GM12874 (cell line): ENCODE measurements around the gene STXBP6.

Experiments
- TF ChIP-seq, protein P1 (sequence below): IDR thresholded peaks from 2 replicates; pipeline ENCODE4 v1.5.1; 2011; ENCODE audit warnings: low read depth, mild to moderate bottlenecking, control low read depth, low read length, moderate library complexity; ENCODE audit not compliant: insufficient read depth

Gene STXBP6

GRCh38 chr14:25049568-25050268, at the start of gene STXBP6:
STXBP6 (minus strand) TSS chr14:25050147; CDS start chr14:24974818, 75,329 bp downstream.
- TF ChIP-seq, protein P1, sequence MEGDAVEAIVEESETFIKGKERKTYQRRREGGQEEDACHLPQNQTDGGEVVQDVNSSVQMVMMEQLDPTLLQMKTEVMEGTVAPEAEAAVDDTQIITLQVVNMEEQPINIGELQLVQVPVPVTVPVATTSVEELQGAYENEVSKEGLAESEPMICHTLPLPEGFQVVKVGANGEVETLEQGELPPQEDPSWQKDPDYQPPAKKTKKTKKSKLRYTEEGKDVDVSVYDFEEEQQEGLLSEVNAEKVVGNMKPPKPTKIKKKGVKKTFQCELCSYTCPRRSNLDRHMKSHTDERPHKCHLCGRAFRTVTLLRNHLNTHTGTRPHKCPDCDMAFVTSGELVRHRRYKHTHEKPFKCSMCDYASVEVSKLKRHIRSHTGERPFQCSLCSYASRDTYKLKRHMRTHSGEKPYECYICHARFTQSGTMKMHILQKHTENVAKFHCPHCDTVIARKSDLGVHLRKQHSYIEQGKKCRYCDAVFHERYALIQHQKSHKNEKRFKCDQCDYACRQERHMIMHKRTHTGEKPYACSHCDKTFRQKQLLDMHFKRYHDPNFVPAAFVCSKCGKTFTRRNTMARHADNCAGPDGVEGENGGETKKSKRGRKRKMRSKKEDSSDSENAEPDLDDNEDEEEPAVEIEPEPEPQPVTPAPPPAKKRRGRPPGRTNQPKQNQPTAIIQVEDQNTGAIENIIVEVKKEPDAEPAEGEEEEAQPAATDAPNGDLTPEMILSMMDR = no peak

DNA sequence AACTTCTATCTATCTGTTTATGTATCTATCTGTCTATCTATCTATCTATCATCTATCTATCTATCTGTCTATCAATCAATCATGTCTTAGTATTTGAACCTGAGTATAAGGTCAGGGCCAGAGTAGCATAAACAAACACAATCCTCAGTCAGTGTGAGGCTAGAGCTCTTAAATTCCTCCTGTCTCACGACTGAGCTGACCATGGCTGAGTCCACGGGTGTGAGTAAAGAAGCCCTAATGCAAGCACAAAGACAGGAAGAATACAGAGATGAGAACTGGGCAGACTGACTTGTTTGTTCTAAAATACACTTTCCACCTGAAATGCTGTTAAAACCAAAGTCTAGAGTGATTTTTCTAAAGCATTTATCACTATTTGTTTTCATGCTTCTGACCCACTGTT, 47.2 kb upstream of the STXBP6 start:
- TF ChIP-seq, protein P1 = no peak

DNA sequence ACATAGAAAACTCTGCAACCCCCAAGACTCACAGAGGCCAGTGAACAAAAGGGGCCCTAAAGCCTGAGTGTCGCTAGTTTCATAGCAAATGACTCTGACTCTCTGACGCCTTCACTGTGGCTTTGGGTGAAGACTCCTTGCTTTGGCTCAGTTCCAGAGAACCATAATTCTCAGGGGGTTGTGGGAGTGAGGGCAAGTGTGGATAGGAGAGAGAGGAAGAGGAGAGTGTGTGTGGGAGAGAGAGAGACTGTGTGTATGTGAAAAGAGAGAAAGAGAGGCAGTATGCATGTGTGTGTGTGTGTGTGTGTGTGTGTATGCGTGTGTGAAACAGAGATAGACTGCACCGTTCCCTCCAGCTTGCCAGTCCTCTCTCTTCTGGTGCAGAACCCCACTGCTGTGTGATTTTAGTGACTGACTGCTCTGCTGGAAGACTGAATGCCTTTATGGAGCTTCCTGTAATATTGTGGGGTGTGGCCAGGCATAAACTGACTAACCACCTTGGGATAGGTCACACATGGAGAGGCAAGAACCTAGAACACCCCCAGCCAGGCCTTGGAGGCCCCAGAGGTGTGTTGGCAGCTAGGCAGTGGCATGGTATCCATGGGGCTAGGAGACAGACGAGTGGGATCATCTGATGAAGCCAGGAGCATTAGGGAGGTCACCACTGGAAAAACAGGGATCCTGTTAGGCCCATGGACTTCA, 45.9 kb upstream of the STXBP6 start:
- TF ChIP-seq, protein P1 = no peak

- TF ChIP-seq, protein P1 = no peak
Measured at GRCh38 chr14:25094171-25094907, 44.4 kb upstream of the STXBP6 start.

DNA sequence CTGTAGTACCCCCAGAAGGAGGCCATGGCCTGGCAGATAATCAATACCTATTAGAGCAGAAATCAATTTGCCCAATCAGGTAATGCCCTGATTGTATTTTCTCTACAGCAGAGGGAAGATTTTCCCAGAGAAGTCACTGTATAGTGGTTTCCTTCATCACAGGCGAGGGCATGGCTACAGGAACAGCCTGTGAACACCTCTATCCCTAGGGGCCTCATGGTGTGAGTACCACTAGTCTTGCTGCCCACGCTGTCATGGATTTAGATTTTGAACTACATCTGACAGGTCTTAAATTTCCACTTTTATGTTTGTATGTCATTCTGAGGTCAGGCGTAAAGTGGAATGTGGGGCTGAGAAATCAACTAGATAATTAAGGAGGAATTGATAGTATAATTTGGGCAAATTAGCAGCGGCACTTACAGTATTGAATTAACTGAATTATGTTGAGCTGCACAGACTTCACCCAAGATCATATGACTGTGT, 42.4 kb upstream of the STXBP6 start:
- TF ChIP-seq, protein P1 = no peak

GRCh38 chr14:25090716-25091454, 40.9 kb upstream of the STXBP6 start:
- TF ChIP-seq, protein P1 = no peak
